HG03439 (cell line): ENCODE measurements around the gene PDGFC.

ENCODE experiments used
- ATAC-seq: cut with Tn5 transposase; IDR thresholded peaks from one replicate; pipeline ENCODE4 v1.9.1; 2021; ENCODE audit warnings: mild to moderate bottlenecking, moderate library complexity; ENCODE audit not compliant: unreplicated experiment

PDGFC gene

DNA sequence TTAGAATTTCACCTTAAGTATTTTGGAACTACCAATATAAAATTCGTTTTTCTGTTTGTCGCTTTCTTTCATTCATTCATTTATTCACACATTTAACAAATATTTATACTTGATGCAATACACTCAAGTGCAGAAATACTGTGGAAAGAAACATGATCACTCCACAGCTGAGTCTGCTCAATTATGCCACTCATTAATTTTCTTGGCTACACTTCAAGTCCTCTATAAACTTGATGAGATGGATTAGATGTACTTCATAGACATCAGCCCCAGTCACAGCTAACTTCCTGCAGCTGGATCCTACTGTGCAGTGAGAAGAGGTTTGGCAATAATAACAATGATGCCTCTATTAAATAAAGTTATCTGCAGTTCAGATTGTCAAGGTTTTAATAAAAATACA is 208.1 kb downstream of the PDGFC start:
- no peak for ATAC-seq

DNA sequence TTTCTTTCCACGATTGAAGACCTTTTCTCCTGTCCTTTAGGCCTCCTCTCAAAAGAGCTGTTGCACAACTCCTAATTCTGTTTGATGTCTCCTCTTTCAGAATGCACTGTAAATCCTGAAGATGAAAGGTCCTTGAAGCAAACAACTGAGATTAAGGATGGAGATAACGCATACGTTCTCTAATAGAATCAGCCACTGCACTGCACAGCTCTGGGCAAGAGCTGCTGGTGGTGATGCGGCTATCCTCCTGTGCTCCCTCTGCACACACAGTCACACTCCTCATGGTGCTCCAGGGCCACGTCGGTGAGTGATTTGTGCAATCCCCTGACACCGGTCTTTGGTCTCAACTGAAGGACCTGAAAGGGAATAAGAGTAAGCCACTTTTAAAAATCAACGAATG is 208.7 kb downstream of the PDGFC start:
- no peak for ATAC-seq

DNA sequence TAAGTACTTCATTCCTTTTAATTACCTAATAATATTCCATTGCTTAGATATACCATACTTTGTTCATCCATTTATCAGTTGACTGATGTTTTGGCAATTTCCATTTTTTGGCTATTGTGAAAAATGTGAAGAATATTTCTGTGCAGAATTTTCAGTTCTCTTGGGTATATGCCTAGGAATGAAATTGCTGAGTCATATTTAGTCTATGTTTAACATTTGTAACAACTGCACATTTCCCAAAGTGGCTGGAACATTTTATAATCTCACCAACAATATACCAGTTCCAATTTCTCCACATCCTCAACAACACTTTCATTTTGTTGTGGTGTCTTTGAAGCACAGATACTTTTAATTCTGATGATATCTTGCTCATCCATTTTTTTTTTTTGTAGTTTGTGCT is 215.5 kb downstream of the PDGFC start:
- ATAC-seq = no peak

DNA sequence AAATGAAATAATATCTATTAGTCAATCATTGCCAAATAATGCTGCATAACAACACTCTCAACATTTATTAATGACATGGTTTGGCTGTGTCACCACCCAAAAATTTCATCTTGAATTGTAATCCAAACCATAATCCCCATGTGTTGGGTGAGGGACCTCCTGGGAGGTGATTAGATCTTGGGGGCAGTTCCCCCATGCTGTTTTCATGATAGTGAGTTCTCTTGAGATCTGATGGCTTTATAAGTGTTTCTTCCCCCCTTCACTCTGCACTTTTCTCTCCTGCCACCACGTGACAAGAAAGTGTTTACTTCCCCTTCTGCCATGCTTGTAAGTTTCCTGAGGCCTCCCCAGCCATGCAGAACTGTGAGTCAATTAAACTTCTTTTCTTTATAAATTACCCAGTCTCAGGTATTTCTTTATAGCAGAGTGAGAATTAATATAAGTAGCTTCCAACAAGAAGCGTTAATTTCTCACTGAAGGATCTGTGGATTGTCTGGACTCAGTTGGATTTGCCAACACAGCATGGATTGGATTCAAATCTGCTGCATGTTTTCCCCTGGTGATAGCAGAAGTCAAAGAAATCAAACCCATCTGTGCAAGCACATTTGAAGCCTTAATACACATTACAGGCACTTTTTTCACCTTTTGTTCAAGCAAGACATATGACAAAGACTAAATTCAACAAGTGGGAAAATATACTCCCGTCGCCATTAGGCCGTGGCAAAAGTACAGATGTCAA is 216.6 kb downstream of the PDGFC start:
- ATAC-seq = no peak

DNA sequence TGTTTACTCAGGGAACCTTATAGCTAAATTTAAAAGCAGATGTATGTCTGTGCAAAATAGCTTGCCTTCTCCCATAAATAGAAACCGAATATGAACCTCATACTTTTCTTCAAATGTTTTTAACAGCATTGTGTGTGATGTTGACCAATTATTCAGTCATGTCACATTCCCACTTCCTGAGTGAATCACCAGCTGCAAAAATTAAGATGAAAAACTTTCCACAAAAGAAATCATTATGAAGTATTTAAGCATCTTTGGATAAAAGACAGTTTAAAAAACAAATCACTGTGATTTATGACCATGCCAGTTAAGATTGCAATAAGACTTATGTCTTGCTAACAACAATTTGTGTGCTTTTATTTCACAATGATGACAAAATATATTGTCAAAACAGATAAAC is 220.1 kb downstream of the PDGFC start:
- no peak for ATAC-seq

DNA sequence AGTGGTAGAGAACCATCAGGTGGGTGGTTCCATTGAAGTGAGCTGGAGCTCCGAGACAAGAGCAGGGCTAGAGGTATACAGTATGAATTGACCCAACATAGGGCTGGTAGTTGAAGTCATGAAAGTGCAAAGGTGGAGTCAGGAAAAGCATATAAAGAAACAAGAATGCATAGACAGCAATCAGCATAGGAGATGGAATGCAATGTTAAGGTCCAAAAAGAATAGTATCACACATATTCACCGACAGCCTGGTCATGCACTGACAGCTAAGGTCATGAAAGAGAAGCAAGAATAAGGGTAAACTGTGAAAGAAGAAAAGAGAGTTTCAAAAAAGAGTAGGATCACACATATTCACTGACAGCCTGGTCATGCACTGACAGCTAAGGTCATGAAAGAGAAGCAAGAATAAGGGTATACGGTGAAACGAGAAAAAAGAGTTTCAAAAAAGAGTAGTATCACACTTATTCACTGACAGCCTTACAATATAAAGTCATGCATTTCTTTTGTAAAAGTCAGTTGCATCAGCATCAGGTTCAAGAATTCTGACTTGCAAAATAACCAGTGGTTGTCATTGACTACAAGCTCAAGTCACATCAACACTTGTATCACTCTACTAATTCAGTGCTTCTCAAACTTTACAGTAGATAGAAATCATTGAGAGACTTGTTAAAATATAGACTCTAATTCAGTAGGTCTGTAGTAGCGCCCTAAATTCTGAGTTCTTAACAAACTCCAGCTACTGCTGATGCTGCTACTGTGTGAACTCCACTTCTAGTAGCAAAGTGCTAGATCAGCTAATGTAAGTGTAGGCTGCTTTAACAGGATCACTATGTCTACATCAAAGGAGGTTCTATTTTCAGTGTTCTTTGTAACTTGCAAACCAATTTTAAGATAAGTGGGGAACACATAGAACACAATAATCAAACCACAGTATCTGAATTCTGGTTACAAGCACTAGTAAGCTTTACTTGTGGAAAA is 221.9 kb downstream of the PDGFC start:
- ATAC-seq = no peak

DNA sequence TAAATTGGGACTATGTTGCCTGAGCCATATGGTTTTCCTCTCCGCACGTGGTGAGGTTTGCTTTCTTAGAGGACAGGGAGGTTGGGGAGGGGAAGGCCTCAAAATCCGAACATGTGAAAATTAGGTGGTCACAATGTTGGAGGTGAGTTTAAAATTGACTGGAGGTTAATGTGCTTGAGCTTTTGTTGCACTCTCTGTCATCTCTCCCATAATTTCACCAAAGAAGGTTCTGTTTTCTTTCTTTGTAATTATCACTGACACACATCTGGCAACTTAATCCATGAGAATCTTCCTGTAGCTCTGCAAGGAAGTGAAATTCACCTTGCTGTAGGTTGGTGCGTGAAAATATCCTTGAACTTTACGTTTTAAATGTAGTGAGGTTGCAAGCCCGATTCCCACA is 225.5 kb downstream of the PDGFC start:
- ATAC-seq = no peak

DNA sequence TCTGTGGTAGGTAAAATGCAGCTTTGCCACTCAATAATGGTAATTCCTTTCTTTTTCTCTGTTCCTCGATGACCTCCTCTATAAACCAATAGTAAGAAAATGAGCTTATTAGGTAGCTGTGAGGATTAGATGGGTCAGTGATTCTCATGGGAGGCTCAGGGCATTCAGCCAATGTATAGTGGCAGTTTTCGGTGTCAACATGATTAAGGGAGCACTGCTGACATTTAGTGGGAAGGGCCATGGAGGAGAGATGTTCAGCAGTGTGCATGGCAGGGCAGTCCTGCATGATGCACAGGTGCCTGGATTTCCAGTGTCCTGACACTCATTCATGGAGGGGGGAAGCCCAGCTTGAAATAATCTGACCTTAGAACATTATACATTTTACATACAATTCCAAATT is 232.8 kb downstream of the PDGFC start:
- ATAC-seq = no peak

DNA sequence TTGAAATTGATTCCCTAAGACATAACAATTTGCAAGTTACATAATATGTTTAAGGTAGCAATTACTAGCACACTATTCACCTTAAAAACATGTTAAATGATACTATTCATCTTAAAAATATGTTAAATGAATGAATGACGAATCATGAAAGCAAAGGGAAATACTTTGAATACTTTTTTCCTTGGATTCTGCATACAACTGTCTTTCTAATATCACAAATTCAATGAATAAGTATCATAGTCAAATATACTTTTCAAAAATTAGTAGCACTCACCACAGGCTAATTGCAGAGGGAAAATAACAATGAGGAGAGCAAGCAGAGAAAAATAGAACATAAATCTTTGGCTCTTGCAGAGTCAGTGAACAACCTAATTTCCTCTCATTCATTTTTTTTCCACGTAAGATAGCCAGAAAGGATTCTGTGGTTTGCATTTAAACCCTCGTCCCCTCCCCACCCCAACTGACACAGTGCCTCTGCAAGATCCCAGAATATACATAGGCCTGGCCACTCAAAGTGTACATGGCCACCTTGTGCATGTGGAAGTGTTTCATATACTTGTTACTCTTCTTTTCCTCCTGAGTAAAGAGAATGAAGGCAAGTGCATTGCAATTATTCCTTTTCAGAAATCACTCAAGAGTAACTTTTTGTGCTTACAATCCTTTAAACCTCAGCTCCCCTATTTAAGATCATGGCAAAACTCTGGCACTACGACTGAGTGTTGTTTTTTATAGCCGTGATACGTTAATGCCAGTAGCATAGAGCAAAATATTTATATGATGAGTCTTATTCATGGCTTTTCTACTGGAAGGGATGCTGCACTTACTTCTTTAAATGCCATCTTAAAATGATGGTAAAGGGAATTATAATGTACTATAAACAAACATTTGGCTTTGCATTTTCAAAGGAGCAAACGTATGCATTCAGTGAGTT is 236.4 kb downstream of the PDGFC start:
- ATAC-seq = no peak

DNA sequence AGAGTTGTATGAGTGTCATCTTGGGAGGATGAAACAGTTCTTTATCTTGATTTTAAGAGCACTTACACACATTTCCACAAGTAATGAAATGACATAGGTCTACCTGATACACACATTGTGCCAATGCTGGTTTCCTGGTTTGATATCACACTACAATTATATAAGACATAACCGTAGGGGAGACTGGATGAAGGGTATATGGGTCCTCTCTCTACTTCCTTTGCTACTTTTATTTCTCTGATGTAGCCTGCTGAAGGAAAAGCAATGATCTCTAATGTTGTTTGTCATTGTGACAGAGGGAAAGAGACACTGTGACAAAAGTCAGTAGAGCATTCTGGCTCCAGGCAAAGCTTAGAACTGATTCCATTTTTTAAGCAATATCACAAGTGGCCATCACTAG is 238.0 kb downstream of the PDGFC start:
- ATAC-seq = no peak

DNA sequence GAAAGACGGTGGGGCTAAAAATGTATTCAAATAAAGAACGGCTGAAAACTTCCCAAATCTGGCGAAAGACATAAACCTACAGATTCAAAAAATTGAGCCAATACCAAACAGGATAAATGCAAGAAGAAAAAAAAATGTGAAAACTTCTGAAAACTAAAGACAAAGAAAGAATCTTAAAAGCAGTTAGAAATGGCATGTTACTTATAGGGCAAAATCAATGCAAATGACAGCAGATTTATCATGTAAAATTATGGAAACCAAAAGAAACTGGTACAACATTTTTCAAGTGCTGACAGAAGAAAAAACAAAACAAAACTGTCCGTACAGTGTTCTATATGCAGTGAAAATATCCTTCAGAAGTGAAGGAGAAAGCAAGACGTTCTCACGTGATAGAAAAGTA is 239.0 kb downstream of the PDGFC start:
- ATAC-seq = no peak

DNA sequence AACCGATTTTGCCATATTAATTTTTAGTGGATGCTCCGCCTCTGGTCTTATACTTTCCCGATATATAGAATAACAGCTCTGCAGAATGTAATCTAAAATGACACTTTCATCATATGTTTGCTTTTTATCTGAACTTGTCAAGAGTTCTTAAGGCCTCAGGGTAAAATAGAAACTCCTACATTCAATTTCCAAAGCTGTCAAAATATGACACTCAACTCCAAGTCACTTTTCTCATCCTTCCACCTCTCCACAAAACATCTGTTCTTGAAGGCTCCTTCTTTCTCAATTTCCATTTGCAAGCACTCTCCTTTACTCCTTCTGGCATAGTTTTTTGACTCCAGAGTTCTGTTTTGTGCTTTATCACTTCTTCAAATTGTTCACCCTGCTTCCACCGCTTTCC is 242.2 kb downstream of the PDGFC start:
- ATAC-seq = no peak

DNA sequence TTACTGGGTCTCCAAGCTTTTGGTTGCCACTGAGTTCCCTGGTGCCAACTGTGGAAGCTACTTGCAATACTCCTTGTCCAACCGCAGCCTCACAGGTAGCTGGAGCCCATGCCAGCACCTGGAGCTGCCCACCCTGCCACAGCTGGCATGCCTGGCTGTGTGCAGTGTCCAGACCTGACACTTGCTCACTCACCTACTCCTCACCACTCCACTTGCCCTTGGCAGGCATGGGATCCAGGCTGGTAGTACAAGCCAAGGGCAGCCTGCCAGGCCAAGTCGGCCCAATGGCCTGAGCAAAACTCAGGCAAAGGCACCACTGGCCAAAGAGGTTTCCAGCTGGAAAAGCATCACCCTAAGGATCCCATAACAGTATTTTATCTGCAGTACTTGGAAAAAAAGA is 246.3 kb downstream of the PDGFC start:
- ATAC-seq = no peak

DNA sequence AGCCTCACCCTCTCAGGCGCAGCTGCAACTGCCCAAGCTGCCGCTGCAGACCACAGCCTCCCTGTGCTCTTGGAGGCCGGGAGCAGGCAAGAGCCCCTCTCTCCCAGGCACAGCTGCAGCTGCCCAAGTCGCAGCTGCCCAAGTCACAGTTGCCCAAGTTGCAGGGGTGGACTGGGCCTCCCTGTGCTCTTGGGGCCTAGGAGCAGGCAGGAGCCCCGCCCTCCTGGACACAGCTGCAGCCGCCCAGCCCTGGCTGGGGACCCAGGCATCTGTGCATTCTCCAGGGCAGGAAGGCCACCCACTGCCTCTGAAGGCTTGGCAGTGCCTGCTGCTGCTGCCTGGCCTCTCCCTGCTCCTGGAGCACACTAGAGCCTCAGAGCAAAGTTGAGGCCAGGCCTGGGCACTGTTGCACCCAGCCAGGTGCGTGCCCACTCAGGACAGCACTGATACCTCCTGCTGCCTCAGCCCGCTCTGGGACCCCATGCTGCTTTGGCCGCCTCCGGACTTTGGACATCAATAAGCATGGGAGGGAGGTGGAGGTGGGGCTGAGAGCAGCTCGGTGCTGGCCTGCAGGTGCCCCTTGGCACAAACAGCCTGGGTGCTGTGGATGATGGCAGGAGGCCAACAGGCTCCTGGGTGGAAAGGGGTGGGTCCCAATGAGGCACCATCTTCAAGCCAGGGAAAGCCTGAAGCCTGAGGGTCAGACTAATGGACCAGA is 247.5 kb downstream of the PDGFC start:
- no peak for ATAC-seq

DNA sequence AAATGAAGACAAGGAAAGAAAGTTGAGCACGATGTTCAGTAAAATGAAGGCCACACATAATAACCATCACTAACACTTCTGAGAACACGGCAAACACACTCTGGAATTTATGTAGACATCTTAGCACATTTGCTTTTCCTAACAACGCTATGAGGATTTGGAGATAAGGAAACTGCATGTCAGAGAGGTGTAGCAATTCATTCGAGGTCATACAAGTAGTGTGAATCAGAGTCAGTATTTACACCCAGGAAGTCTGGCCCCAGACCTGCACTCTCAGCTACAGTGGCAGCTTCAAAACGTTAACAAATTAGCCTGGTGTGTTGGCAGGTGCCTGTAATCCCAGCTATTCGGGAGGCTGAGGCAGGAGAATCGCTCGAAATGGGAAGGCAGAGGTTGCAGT is 253.4 kb downstream of the PDGFC start:
- no peak for ATAC-seq

DNA sequence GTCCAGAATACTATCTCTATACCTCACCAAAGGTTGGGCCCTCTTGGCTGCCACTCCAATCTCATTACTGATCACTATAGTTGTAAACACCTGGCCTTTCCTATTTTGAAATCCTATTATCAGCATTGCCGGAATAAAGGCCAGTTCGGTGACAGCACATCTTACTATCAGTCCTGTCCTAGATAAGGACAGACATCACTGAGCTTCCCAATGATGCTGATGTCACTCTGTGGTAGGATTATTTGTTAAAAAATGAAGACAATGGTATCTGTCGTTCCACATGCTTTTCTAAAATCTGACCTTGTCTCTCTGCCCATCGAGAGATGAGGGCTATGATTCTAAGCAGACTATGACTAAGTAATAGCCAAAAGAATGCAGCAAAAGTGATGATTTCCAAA is 260.4 kb downstream of the PDGFC start:
- ATAC-seq = no peak
